PC-3 (cell line): ENCODE results near the gene C12orf57. TPM values are rescaled to one million over a fixed set of nuclear protein-coding genes. Genes with fewer than 3 reads are reported as not detected.

Experiments
- ATAC-seq: fragments of 200-7000 bp; cut with Tn5 transposase; 2 replicates; pipeline ENCODE4 v1.9.1; 2020; ENCODE audit warnings: mild to moderate bottlenecking, moderate library complexity
- BruUV-seq: library from RNA; stranded (reverse); fragments of 400-500 nt; replicated peaks from 2 replicates; lab custom pipeline; 2021; lab: Mats Ljungman, UMichigan
- CTCF ChIA-PET: fragments of 300-600 bp; sonication (Branson Sonifier 250); formaldehyde crosslinking; loops from one replicate; lab custom pipeline; 2022; ENCODE audit warnings: antibody characterized with exemption; lab: Charles Lee
- POLR2A ChIA-PET: fragments of 300-600 bp; sonication (Branson Sonifier 250); formaldehyde crosslinking; loops from one replicate; lab custom pipeline; 2022; ENCODE audit warnings: antibody characterized with exemption; ENCODE audit not compliant: unreplicated experiment; lab: Charles Lee
- DNase-seq: peaks from one replicate; pipeline ENCODE4 v3.0.0-alpha.2; 2015
- H2AFZ ChIP-seq: fragments of 300-600 bp; sonication (generic); 2 replicates; pipeline ENCODE4 v1.6.0; 2016; ENCODE audit warnings: antibody characterized with exemption, low read length
- H3F3A ChIP-seq: fragments of 300-600 bp; sonication (generic); one replicate; pipeline ENCODE4 v1.6.0; 2017; ENCODE audit warnings: antibody characterized with exemption, low read length, control low read depth, mild to moderate bottlenecking; ENCODE audit not compliant: unreplicated experiment
- H3K27ac ChIP-seq: fragments of 300-600 bp; sonication (generic); 2 replicates; pipeline ENCODE4 v1.5.1; 2016; ENCODE audit warnings: mild to moderate bottlenecking, low read length
- H3K27me3 ChIP-seq: fragments of 300-600 bp; sonication (generic); 2 replicates; pipeline ENCODE4 v1.6.1; 2016; ENCODE audit warnings: low read length, mixed read lengths
- H3K36me3 ChIP-seq: fragments of 300-600 bp; sonication (generic); 2 replicates; pipeline ENCODE4 v1.6.1; 2016; ENCODE audit warnings: low read depth, mixed run types, low read length, mixed read lengths
- H3K4me1 ChIP-seq: fragments of 300-600 bp; sonication (generic); 2 replicates; pipeline ENCODE4 v1.5.1; 2016; ENCODE audit warnings: low read length; ENCODE audit not compliant: insufficient read depth
- H3K4me2 ChIP-seq: fragments of 300-600 bp; sonication (generic); 2 replicates; pipeline ENCODE4 v1.6.0; 2016; ENCODE audit warnings: low read length
- H3K4me3 ChIP-seq: fragments of 300-600 bp; sonication (generic); 2 replicates; pipeline ENCODE4 v1.5.1; 2016; ENCODE audit warnings: mild to moderate bottlenecking, low read length, mixed read lengths
- H3K79me2 ChIP-seq: fragments of 300-600 bp; sonication (generic); 2 replicates; pipeline ENCODE4 v1.6.1; 2017; ENCODE audit warnings: low read length, mixed read lengths
- H3K9ac ChIP-seq: fragments of 300-600 bp; sonication (generic); 2 replicates; pipeline ENCODE4 v1.6.0; 2016; ENCODE audit warnings: mild to moderate bottlenecking, low read length
- H3K9me2 ChIP-seq: fragments of 300-600 bp; sonication (generic); replicated peaks from 2 replicates; pipeline ENCODE4 v1.6.1; 2016; ENCODE audit warnings: mixed run types, low read length, mixed read lengths
- H3K9me3 ChIP-seq: fragments of 300-600 bp; sonication (generic); 2 replicates; pipeline ENCODE4 v1.6.1; 2016; ENCODE audit warnings: low read length, mixed read lengths
- H4K20me1 ChIP-seq: fragments of 300-600 bp; sonication (generic); 2 replicates; pipeline ENCODE4 v1.6.1; 2016; ENCODE audit warnings: low read length, mixed read lengths
- CTCF ChIP-seq: fragments of 300-600 bp; sonication (generic); conservative IDR thresholded peaks from 2 replicates; pipeline ENCODE4 v1.5.1; 2017; ENCODE audit warnings: antibody characterized with exemption, low read depth, mild to moderate bottlenecking, low read length
- EZH2 ChIP-seq: fragments of 300-600 bp; sonication (generic); IDR thresholded peaks from one replicate; pipeline ENCODE4 v1.6.1; 2017; ENCODE audit warnings: antibody characterized with exemption, mild to moderate bottlenecking, low read length; ENCODE audit not compliant: unreplicated experiment
- EZH2phosphoT487 ChIP-seq: fragments of 300-600 bp; sonication (generic); IDR thresholded peaks from 2 replicates; pipeline ENCODE4 v1.6.1; 2018; ENCODE audit warnings: mild to moderate bottlenecking, antibody characterized with exemption, low read length, borderline replicate concordance
- intact Hi-C: fragments of 100-400 bp; cut with micrococcal nuclease; formaldehyde crosslinking; loops from 2 replicates; pipeline ENCODE4 v1.9.0; 2023
- total RNA-seq: library from RNA; depleted of rRNA; stranded (reverse); fragments of >200 nt; gene quantifications from 2 replicates; pipeline ENCODE4 v1.2.3, GENCODE V29; 2014

C12orf57 gene
- total RNA-seq, 1 experiment from 2014 or later: 125 TPM

- no TSS peak for BruUV-seq
- Histone ChIP-seq H3K79me2 (peaks cover 34% of the 10 kb centered on the region), H4K20me1 (no peaks in the 10 kb centered on the region; the same call in 1 of the 2 replicates), H2AFZ (no peak overlapping the region), H3K27me3 (no peaks in the 10 kb centered on the region), H3K4me1 (peaks cover 18% of the 10 kb centered on the region), H3K9me2 (no peaks in the 10 kb centered on the region), H3K36me3 (peaks cover 4% of the 10 kb centered on the region; the same call in 1 of the 2 replicates), H3K27ac (no peak overlapping the region), H3K9me3 (no peaks in the 10 kb centered on the region), H3K9ac (no peak overlapping the region), H3K4me2 (no peak overlapping the region), H3K4me3 (no peak overlapping the region), H3F3A (no peaks in the 10 kb centered on the region)
- TF ChIP-seq EZH2phosphoT487: no peak
- CTCF ChIA-PET: no interaction called here
- no peak for ATAC-seq
- POLR2A ChIA-PET: interaction anchor here (0.6 kb wide), 1 partner anchor 62 kb away, joined by 3 read pairs; no protein-coding TSS in a partner anchor
- intact Hi-C loops: no loop called here
- no peak for DNase-seq
Observed at GRCh38 chr12:6934110-6934509, 9.7 kb upstream of the C12orf57 start.

- Histone ChIP-seq H3K9me2 (no peaks in the 10 kb centered on the region), H3K9ac (no peak overlapping the region), H3K36me3 (peaks cover 4% of the 10 kb centered on the region; the same call in 1 of the 2 replicates), H3F3A (no peaks in the 10 kb centered on the region), H3K79me2 (peaks cover 20% of the 10 kb centered on the region), H4K20me1 (no peaks in the 10 kb centered on the region), H3K4me2 (no peak overlapping the region), H3K27ac (no peak overlapping the region), H2AFZ (no peak overlapping the region), H3K27me3 (no peaks in the 10 kb centered on the region), H3K4me3 (no peak overlapping the region), H3K4me1 (peaks cover 7% of the 10 kb centered on the region; the same call in 1 of the 2 replicates), H3K9me3 (no peaks in the 10 kb centered on the region)
- DNase-seq (no peak), ATAC-seq (no peak)
- CTCF ChIA-PET: no interaction called here
- POLR2A ChIA-PET: no interaction called here
- BruUV-seq: no TSS peak
- intact Hi-C loops: no loop called here
- no peak for TF ChIP-seq EZH2phosphoT487
- no peak for TF ChIP-seq EZH2
- TF ChIP-seq CTCF: no peak
Observed at GRCh38 chr12:6935371-6936193, 8.2 kb upstream of the C12orf57 start.

GRCh38 chr12:6936194-6936635, 7.6 kb upstream of the C12orf57 start:
- no peak for ATAC-seq
- CTCF ChIA-PET: no interaction called here

More at GRCh38 chr12:6936194-6936635, 7.6 kb upstream of the C12orf57 start:
- H3K9ac ChIP-seq: no peak overlapping the region
- peaks cover 4% of the 10 kb centered on the region; the same call in 1 of the 2 replicates for H3K36me3 ChIP-seq
- H3F3A ChIP-seq: no peaks in the 10 kb centered on the region
- H3K27me3 ChIP-seq: no peaks in the 10 kb centered on the region
- no peak for DNase-seq
- no peak overlapping the region for H2AFZ ChIP-seq
- H3K4me1 ChIP-seq: peaks cover 7% of the 10 kb centered on the region; the same call in 1 of the 2 replicates
- no peaks in the 10 kb centered on the region for H3K9me2 ChIP-seq
- no peaks in the 10 kb centered on the region for H3K9me3 ChIP-seq
- no peak overlapping the region for H3K4me3 ChIP-seq
- TF ChIP-seq CTCF: no peak
- no peak for TF ChIP-seq EZH2
- no peak for TF ChIP-seq EZH2phosphoT487
- BruUV-seq: no TSS peak
- no peak overlapping the region for H3K27ac ChIP-seq
- no peaks in the 10 kb centered on the region for H4K20me1 ChIP-seq
- peaks cover 13% of the 10 kb centered on the region for H3K79me2 ChIP-seq
- intact Hi-C loops: no loop called here
- POLR2A ChIA-PET: no interaction called here
- H3K4me2 ChIP-seq: no peak overlapping the region
